Measurements from ENCODE around the gene TRAPPC3. TPM values are rescaled to one million over a fixed set of nuclear protein-coding genes. Genes with fewer than 3 reads are reported as not detected.

Gene TRAPPC3
- total and polyA plus RNA-seq, 4 donors: 59.7 to 83.4 (median 80.9) TPM

DNA sequence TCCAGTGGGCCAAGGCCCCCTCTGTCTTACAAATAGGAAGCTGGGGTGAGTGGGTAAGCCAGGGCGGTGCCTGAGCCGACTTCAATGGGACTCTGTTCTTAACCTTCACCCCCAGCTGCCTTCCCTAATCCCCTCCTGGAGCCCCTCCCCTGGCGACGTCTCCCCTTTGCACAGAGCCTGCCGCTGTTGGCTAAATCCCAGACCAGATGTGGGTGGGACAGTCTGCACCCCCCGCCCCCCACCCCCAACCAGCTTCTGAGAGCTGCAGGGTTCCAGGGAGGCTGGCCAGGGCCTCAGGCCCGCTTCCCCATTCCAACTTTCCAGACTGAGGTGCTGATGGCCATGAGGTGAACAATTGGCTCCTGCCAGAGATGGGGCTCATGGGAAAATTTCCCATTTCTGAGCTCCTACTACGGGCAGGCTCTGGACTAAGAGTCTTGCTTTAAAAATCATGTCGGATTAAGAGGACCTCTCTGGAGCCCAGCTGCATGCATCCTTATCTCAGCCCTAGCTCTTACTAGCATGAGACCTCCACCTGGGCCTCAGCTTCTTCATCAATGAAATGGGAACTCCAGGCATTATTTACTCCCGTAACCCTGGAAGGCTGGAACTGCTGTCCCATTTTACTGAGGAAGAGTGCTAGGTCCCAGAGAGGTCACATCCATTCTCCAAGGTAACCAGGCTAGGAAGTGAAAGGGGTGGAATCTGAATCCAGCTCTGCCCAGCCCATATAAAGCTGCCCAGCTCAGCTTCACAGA, 30.7 kb downstream of the TRAPPC3 start:
- no peak overlapping the region for H3K4me3 ChIP-seq (ENCODE audit: low read depth, low read length)
- H3K27me3 ChIP-seq (ENCODE audit: control insufficient read depth, insufficient read depth, low read length): peaks cover 5% of the 10 kb centered on the region
- H3K4me1 ChIP-seq (ENCODE audit: control insufficient read depth, insufficient read depth, low read length): peaks cover 49% of the 10 kb centered on the region
- 71% methylated on average over 4 of the region's 10 CpGs for WGBS (ENCODE audit: insufficient coverage)
- H3K27ac ChIP-seq (ENCODE audit: low read depth, low read length): no peak overlapping the region
- H3K36me3 ChIP-seq (ENCODE audit: control insufficient read depth, insufficient read depth, low read length): peaks cover 3% of the 10 kb centered on the region
- no peaks in the 10 kb centered on the region for H3K9me3 ChIP-seq (ENCODE audit: control insufficient read depth, insufficient read depth, low read length)
- no peak for DNase-seq (ENCODE audit: low read depth in 4 of 6, low spot score in 6 of 6)

DNA sequence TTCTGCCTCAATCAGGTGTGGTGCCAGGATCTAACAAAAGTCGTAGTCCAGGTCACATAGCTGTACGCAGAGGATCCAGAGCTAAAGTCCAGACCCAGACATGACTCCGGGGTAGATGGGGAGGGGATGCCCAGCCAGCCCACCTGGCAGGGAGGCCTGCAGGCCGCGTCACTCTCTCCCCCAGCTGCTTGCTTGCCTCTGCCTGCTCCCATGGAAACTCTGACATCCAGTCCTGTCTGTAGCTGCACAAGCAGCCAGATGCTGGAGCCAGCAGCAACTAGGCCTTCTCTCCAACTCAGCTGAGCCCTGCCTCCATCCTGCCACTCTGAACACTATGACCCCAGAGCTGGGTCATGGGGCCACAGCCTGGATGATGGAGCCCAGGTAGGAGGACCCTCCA, 32.4 kb downstream of the TRAPPC3 start:
- Histone ChIP-seq H3K27ac (ENCODE audit: low read depth, low read length) (peak overlapping the region; percentile 21), H3K36me3 (ENCODE audit: control insufficient read depth, insufficient read depth, low read length) (peaks cover 3% of the 10 kb centered on the region), H3K9me3 (ENCODE audit: control insufficient read depth, insufficient read depth, low read length) (no peaks in the 10 kb centered on the region), H3K4me3 (ENCODE audit: low read depth, low read length) (no peak overlapping the region), H3K27me3 (ENCODE audit: control insufficient read depth, insufficient read depth, low read length) (no peaks in the 10 kb centered on the region), H3K4me1 (ENCODE audit: control insufficient read depth, insufficient read depth, low read length) (peaks cover 45% of the 10 kb centered on the region)
- 53% methylated on average over 5 of the region's 5 CpGs for WGBS (ENCODE audit: insufficient coverage)
- DNase-seq (ENCODE audit: low read depth in 4 of 6, low spot score in 6 of 6): peak in 1 of 6 donors; percentile 54

DNA sequence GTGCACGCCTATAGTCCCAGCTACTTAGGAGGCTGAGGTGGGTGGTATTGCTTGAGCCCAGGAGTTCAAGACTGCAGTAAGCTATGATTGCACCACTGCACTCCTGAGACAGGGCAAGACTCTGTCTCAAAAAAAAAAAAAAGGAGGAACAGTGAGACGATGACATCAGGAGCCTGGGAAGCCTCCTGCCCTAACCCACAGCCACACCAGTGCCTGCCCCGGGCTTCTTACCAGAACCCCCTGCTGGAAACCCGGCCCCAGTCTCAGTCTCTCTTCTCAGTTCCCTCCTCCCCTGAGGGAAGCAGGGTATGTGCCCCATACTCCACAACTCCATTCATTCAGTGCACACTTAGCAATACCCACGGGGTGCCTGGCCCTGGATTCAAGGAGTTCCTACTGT, 33.4 kb downstream of the TRAPPC3 start:
- Histone ChIP-seq H3K9me3 (ENCODE audit: control insufficient read depth, insufficient read depth, low read length) (no peaks in the 10 kb centered on the region), H3K4me3 (ENCODE audit: low read depth, low read length) (no peak overlapping the region), H3K36me3 (ENCODE audit: control insufficient read depth, insufficient read depth, low read length) (peaks cover 3% of the 10 kb centered on the region), H3K4me1 (ENCODE audit: control insufficient read depth, insufficient read depth, low read length) (peaks cover 45% of the 10 kb centered on the region), H3K27me3 (ENCODE audit: control insufficient read depth, insufficient read depth, low read length) (no peaks in the 10 kb centered on the region), H3K27ac (ENCODE audit: low read depth, low read length) (no peak overlapping the region)
- DNase-seq (ENCODE audit: low read depth in 4 of 6, low spot score in 6 of 6): no peak
- WGBS (ENCODE audit: insufficient coverage): 59% methylated on average over 4 of the region's 5 CpGs

DNA sequence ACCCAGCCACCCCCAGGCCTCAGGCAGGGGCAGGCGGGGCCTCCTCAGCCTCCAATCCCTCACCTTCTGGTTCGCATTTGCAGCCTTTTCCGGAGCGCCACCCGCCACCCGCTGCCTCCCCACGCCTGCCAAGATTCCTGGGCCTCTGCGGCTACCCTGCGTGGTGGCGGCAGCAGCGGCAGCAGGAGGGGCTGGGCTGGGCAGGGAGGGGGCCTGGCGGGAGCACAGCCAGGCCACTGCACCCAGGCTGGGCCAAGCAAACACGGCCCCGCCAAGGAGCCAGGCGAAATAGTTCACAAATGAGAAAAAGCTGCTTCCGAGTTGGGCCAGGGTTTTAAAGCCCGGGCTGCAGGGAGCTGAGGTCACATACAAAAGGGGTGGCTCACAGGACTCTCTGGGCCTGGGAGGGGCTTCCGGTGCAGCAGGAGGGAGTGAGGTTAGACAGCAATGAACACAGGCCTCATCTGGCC, 34.1 kb downstream of the TRAPPC3 start:
- WGBS (ENCODE audit: insufficient coverage): 26% methylated on average over 18 of the region's 18 CpGs
- Histone ChIP-seq H3K27ac (ENCODE audit: low read depth, low read length) (peak overlapping the region; percentile 64), H3K36me3 (ENCODE audit: control insufficient read depth, insufficient read depth, low read length) (peaks cover 3% of the 10 kb centered on the region), H3K9me3 (ENCODE audit: control insufficient read depth, insufficient read depth, low read length) (no peaks in the 10 kb centered on the region), H3K4me1 (ENCODE audit: control insufficient read depth, insufficient read depth, low read length) (peaks cover 45% of the 10 kb centered on the region), H3K27me3 (ENCODE audit: control insufficient read depth, insufficient read depth, low read length) (no peaks in the 10 kb centered on the region), H3K4me3 (ENCODE audit: low read depth, low read length) (no peak overlapping the region)
- peak in 2 of 6 donors; percentile 18 to 74 for DNase-seq (ENCODE audit: low read depth in 4 of 6, low spot score in 6 of 6)

DNA sequence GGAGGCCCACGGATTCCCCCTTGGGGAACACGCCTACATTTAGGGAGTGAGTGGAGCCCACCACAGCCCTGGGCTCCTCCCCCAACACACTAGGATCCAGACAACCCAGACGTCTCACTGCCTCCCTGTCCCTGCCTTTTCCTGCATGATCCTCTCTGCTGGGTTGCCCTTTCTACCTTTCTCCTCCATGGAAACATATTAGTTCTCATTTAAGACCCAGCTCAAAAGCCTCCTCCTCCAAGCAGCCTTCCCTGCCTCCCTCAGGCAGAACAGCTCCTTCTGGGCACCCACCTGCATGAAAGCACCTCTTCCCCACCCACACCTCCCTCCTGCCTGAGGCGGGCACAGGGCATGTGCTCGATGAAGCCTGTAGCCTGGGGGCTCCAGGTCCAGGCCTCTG, 34.9 kb downstream of the TRAPPC3 start:
- Histone ChIP-seq H3K27ac (ENCODE audit: low read depth, low read length) (no peak overlapping the region), H3K27me3 (ENCODE audit: control insufficient read depth, insufficient read depth, low read length) (no peaks in the 10 kb centered on the region), H3K4me1 (ENCODE audit: control insufficient read depth, insufficient read depth, low read length) (peaks cover 39% of the 10 kb centered on the region), H3K4me3 (ENCODE audit: low read depth, low read length) (no peak overlapping the region), H3K9me3 (ENCODE audit: control insufficient read depth, insufficient read depth, low read length) (no peaks in the 10 kb centered on the region), H3K36me3 (ENCODE audit: control insufficient read depth, insufficient read depth, low read length) (peaks cover 3% of the 10 kb centered on the region)
- no peak for DNase-seq (ENCODE audit: low read depth in 4 of 6, low spot score in 6 of 6)
- 69% methylated on average over 5 of the region's 5 CpGs for WGBS (ENCODE audit: insufficient coverage)

DNA sequence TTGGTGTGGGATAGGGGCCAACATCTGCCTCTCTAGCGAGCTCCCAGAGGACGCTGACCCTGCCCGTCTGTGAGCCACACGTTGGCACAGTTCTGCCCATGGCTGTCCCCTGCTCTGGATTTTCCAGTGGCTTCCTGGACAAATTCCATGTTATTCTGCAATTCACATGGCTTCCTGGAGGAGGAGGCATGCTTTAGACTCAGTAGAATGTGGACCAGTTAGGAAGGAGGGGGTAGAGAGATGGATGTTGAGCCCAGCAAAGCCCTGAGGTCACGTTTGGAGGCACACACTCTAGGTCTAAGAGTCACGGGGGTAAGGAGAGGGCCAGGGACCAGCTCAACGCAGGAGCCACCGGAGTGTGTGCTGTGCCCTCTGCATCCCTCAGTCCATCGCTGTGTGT, 36.5 kb downstream of the TRAPPC3 start:
- WGBS (ENCODE audit: insufficient coverage): 85% methylated on average over 9 of the region's 9 CpGs
- Histone ChIP-seq H3K4me3 (ENCODE audit: low read depth, low read length) (no peak overlapping the region), H3K27me3 (ENCODE audit: control insufficient read depth, insufficient read depth, low read length) (no peaks in the 10 kb centered on the region), H3K9me3 (ENCODE audit: control insufficient read depth, insufficient read depth, low read length) (no peaks in the 10 kb centered on the region), H3K36me3 (ENCODE audit: control insufficient read depth, insufficient read depth, low read length) (peaks cover 3% of the 10 kb centered on the region), H3K4me1 (ENCODE audit: control insufficient read depth, insufficient read depth, low read length) (peaks cover 27% of the 10 kb centered on the region), H3K27ac (ENCODE audit: low read depth, low read length) (no peak overlapping the region)
- no peak for DNase-seq (ENCODE audit: low read depth in 4 of 6, low spot score in 6 of 6)

DNA sequence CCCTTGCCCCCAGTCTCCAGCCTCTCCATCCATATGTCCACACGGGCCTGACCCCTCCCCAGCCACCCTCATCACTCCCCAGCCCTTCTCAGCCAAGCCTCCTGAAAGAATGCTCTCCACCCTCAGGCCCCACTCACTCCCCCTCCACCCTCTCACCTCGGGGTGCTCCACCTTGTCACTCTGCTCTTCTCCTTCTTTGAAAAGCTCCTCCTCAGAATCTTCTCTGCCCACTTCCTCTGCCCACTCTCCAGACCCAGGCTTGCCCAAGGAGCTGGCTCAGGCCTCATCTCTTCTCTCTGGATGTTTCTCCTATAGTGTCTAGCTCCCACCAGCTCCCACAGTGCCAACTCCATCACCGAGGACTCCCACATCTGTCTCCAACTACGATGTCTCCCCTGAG, 38.1 kb downstream of the TRAPPC3 start:
- peaks cover 17% of the 10 kb centered on the region for H3K4me1 ChIP-seq (ENCODE audit: control insufficient read depth, insufficient read depth, low read length)
- 58% methylated on average over 4 of the region's 4 CpGs for WGBS (ENCODE audit: insufficient coverage)

DNA sequence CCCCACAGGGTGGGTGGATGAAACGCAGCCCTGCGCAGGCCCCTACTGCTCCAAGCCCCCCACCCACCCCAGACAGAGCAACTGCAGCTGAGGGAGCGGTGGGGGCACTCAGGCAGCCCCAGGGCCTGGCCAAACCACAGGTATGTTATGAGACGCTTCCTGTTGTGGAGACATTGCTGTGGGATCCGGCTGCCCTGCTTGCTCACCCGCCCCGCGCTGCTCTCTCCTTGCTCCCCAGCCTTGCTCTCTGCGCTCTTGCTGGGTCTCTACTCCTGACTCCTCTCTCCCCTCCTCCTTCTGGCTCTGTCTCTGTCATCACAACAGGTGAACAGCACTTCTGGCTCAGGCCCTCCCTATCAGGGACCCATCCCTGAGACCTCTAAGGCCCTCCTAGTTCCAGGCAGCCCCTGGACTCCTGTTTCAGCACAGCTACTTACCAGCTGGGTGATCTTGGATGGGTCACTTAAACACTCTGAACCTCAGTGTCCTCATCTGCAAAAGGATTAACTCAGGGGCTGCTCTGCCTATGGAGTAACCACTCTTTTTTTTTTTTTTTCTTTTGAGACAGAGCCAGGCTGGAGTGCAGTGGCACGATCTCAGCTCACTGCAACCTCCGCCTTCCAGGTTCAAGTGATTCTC, 40.1 kb downstream of the TRAPPC3 start:
- WGBS (ENCODE audit: insufficient coverage): 88% methylated on average over 8 of the region's 11 CpGs
- no peaks in the 10 kb centered on the region for H3K9me3 ChIP-seq (ENCODE audit: control insufficient read depth, insufficient read depth, low read length)
- no peak overlapping the region for H3K4me3 ChIP-seq (ENCODE audit: low read depth, low read length)
- no peak overlapping the region for H3K27ac ChIP-seq (ENCODE audit: low read depth, low read length)
- no peak for DNase-seq (ENCODE audit: low read depth in 4 of 6, low spot score in 6 of 6)
- H3K27me3 ChIP-seq (ENCODE audit: control insufficient read depth, insufficient read depth, low read length): no peaks in the 10 kb centered on the region
- no peaks in the 10 kb centered on the region for H3K36me3 ChIP-seq (ENCODE audit: control insufficient read depth, insufficient read depth, low read length)
- no peaks in the 10 kb centered on the region for H3K4me1 ChIP-seq (ENCODE audit: control insufficient read depth, insufficient read depth, low read length)

More for the DNA sequence above, 38.1 kb downstream of the TRAPPC3 start:
- Histone ChIP-seq H3K36me3 (ENCODE audit: control insufficient read depth, insufficient read depth, low read length) (peaks cover 3% of the 10 kb centered on the region), H3K27me3 (ENCODE audit: control insufficient read depth, insufficient read depth, low read length) (no peaks in the 10 kb centered on the region), H3K9me3 (ENCODE audit: control insufficient read depth, insufficient read depth, low read length) (no peaks in the 10 kb centered on the region), H3K4me3 (ENCODE audit: low read depth, low read length) (no peak overlapping the region), H3K27ac (ENCODE audit: low read depth, low read length) (no peak overlapping the region)
- no peak for DNase-seq (ENCODE audit: low read depth in 4 of 6, low spot score in 6 of 6)

DNA sequence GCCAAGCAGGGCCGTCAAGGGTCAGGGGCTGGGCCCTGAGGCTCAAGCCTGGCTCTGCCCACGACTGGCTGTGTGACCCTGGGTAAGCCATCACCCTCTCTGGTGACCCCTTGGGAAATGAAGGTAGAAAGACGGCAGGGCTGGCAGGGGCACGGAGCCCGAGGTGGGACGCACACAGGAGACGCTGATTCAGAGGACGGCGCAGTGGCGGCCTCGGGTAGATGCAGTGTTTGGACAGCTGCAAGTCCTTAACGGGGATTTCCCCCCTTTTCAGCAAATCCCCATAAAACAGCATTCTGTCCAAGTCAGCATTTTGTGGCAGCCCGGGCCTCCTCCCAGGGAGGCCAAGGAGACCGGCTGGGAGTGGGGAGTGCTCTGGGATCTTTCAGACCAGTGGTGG, 41.0 kb downstream of the TRAPPC3 start:
- WGBS (ENCODE audit: insufficient coverage): 74% methylated on average over 11 of the region's 14 CpGs
- no peak for DNase-seq (ENCODE audit: low read depth in 4 of 6, low spot score in 6 of 6)
- no peaks in the 10 kb centered on the region for H3K9me3 ChIP-seq (ENCODE audit: control insufficient read depth, insufficient read depth, low read length)
- H3K27me3 ChIP-seq (ENCODE audit: control insufficient read depth, insufficient read depth, low read length): no peaks in the 10 kb centered on the region
- H3K4me3 ChIP-seq (ENCODE audit: low read depth, low read length): no peak overlapping the region
- no peaks in the 10 kb centered on the region for H3K4me1 ChIP-seq (ENCODE audit: control insufficient read depth, insufficient read depth, low read length)
- H3K27ac ChIP-seq (ENCODE audit: low read depth, low read length): no peak overlapping the region
- H3K36me3 ChIP-seq (ENCODE audit: control insufficient read depth, insufficient read depth, low read length): no peaks in the 10 kb centered on the region

DNA sequence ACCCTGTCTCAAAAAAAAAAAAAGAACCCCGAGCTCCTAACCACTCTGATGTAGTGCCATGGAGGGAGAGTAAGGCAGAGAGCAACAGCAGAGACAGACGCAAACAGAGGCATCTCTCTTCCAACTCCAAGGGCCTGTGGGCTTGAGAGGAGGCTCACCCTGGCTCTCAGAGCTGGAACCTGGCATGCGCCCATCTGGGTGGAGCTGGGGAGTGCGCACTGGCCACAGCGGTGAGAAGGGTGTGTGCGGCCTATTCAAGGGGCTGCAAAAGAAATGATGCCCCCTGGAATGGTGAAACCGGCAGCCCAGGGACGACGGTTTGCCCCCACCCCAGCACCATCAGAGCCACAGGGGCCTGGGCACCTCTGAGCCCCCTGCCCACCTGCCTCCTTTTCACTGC, 41.9 kb downstream of the TRAPPC3 start:
- H3K9me3 ChIP-seq (ENCODE audit: control insufficient read depth, insufficient read depth, low read length): no peaks in the 10 kb centered on the region
- 84% methylated on average over 7 of the region's 9 CpGs for WGBS (ENCODE audit: insufficient coverage)
- H3K36me3 ChIP-seq (ENCODE audit: control insufficient read depth, insufficient read depth, low read length): no peaks in the 10 kb centered on the region
- H3K4me3 ChIP-seq (ENCODE audit: low read depth, low read length): no peak overlapping the region
- H3K4me1 ChIP-seq (ENCODE audit: control insufficient read depth, insufficient read depth, low read length): no peaks in the 10 kb centered on the region
- DNase-seq (ENCODE audit: low read depth in 4 of 6, low spot score in 6 of 6): no peak
- no peak overlapping the region for H3K27ac ChIP-seq (ENCODE audit: low read depth, low read length)
- no peaks in the 10 kb centered on the region for H3K27me3 ChIP-seq (ENCODE audit: control insufficient read depth, insufficient read depth, low read length)

Data from spinal cord (tissue), 10 donors.